Mucosa of stomach (tissue), 1 donor: Measurements from ENCODE around the gene SMARCC1.

Experiments used
- H3K27me3 ChIP-seq: one replicate; pipeline ENCODE4 v1.7.0; 2013; ENCODE audit warnings: mild to moderate bottlenecking, low read length; ENCODE audit not compliant: control insufficient read depth, insufficient read depth
- H3K36me3 ChIP-seq: one replicate; pipeline ENCODE4 v1.7.0; 2013; ENCODE audit warnings: low read length; ENCODE audit not compliant: control insufficient read depth, insufficient read depth
- H3K4me1 ChIP-seq: one replicate; pipeline ENCODE4 v1.7.0; 2013; ENCODE audit warnings: mild to moderate bottlenecking, low read length; ENCODE audit not compliant: control insufficient read depth, insufficient read depth
- H3K4me3 ChIP-seq: one replicate; pipeline ENCODE4 v1.7.0; 2013; ENCODE audit warnings: low read length
- H3K9ac ChIP-seq: one replicate; pipeline ENCODE4 v1.7.0; 2013; ENCODE audit warnings: mild to moderate bottlenecking, low read length, moderate library complexity
- H3K9me3 ChIP-seq: one replicate; pipeline ENCODE4 v1.7.0; 2013; ENCODE audit warnings: mild to moderate bottlenecking, low read length, moderate library complexity; ENCODE audit not compliant: control insufficient read depth
- donor health status: Pancreatic carcinoma.

SMARCC1 gene

DNA sequence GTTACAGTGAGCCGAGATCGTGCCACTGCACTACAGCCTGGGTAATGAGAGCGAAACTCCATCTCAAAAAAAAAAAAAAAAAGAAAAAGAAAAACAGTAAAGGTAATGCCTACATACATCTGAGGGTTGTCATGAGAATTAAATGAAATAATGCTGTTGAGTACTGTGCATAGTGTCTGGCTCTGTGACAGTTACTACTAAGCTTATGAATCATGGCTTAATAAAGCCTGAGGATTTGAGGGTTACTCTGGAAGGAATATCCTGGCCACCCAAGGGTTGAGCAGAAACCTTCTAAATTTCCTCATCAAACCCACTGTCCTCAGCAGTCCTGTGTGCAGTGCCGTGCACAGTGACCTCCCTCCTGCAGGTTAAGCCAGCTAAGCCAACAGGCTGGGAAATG, 241.4 kb downstream of the SMARCC1 start:
- Histone ChIP-seq H3K9me3 (no peaks in the 10 kb centered on the region), H3K36me3 (no peaks in the 10 kb centered on the region), H3K9ac (no peak overlapping the region)

DNA sequence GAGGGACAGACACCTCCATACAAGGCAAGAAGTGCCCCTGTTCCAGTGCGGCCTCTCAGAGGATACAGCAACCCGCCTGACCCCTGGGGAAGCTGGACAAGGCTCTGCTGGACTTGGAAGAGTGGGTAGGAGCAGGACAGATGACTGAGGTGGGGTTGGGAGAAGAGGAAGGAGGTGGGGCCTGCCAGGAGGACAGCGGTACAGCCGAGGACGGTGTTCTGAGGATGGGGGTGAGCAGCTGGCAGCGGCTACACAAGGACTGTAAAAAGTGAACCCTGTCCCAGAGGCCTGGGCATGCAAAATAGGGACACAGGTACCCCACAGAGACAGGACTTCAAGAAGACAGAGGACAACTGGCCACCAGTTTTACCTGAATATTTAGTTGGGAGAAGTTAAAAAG, 244.7 kb downstream of the SMARCC1 start:
- Histone ChIP-seq H3K9me3 (no peaks in the 10 kb centered on the region), H3K27me3 (no peaks in the 10 kb centered on the region), H3K9ac (no peak overlapping the region), H3K4me1 (no peaks in the 10 kb centered on the region), H3K4me3 (no peak overlapping the region), H3K36me3 (no peaks in the 10 kb centered on the region)

More for the DNA sequence above, 241.4 kb downstream of the SMARCC1 start:
- Histone ChIP-seq H3K27me3 (no peaks in the 10 kb centered on the region), H3K4me3 (no peak overlapping the region), H3K4me1 (no peaks in the 10 kb centered on the region)

DNA sequence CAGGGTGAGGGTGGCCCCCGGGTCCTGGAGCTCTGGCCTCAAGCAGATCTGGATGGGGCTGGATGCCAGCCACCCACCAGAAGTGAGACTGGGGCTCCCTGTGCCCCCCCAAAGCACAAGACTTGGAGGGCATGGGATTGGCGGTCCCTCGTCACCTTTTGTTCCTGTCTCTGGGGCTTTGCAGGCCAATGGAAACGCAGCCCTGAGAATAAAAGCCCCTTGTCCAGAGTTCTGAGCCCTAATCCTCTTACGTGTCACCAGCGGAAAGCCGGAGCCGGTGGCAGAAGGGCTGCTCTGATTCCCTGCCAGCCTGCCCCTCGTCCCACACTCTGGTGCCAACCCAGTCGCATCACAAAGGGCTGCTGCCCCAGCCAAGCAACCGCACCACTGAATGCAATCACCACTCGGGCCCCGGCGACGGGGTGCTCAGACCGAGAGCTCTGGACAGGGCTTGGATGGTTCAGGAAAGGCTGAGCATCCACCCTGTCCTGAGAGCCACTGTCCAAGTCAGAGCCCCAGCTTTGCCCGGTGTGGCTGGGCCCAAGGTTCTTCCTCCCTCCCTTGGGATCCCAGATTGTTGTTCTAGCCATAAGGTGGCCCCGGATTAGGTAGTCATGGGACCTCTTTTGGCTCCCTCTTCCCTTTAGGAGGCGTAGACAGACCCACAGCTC, 245.3 kb downstream of the SMARCC1 start:
- Histone ChIP-seq H3K9me3 (no peaks in the 10 kb centered on the region), H3K4me1 (no peaks in the 10 kb centered on the region), H3K27me3 (no peaks in the 10 kb centered on the region), H3K9ac (no peak overlapping the region), H3K36me3 (no peaks in the 10 kb centered on the region), H3K4me3 (no peak overlapping the region)
